HG03039 (cell line): ENCODE data around the gene MAP7D3.
"Not testable (repeated sequence)": the region's sequence is repeated elsewhere in the genome, so short reads cannot be mapped to it uniquely, and the experiment has no call there.

Experiments used
- ATAC-seq: cut with Tn5 transposase; IDR thresholded peaks from one replicate; pipeline ENCODE4 v1.9.1; 2021; ENCODE audit warnings: mild to moderate bottlenecking, moderate library complexity; ENCODE audit not compliant: unreplicated experiment

The MAP7D3 gene

GRCh38 chrX:136183917-136184316, 67.3 kb downstream of the MAP7D3 start:
- no peak for ATAC-seq

GRCh38 chrX:136183172-136183571, 68.0 kb downstream of the MAP7D3 start:
- ATAC-seq, result no peak

GRCh38 chrX:136182414-136182813, 68.8 kb downstream of the MAP7D3 start:
- no peak for ATAC-seq

- no peak for ATAC-seq
These were observed 72.1 kb downstream of the MAP7D3 start for GRCh38 chrX:136179133-136179532.

GRCh38 chrX:136176399-136176825, 74.8 kb downstream of the MAP7D3 start:
- no peak for ATAC-seq

- ATAC-seq, result no peak
These were observed 79.8 kb downstream of the MAP7D3 start for GRCh38 chrX:136171420-136171819.

GRCh38 chrX:136170139-136170800, 80.9 kb downstream of the MAP7D3 start:
- ATAC-seq, result no peak

GRCh38 chrX:136168929-136169735, 82.1 kb downstream of the MAP7D3 start:
- no peak for ATAC-seq

- ATAC-seq, result not testable (repeated sequence)
These were observed 83.2 kb downstream of the MAP7D3 start for GRCh38 chrX:136167989-136168388.

- ATAC-seq, result no peak
These were observed 84.9 kb downstream of the MAP7D3 start for GRCh38 chrX:136166221-136166855.

- ATAC-seq, result no peak
These were observed 85.8 kb downstream of the MAP7D3 start for GRCh38 chrX:136165406-136165805.

GRCh38 chrX:136163689-136164088, 87.5 kb downstream of the MAP7D3 start:
- no peak for ATAC-seq
